ENCODE results near the gene NTM.

DNA sequence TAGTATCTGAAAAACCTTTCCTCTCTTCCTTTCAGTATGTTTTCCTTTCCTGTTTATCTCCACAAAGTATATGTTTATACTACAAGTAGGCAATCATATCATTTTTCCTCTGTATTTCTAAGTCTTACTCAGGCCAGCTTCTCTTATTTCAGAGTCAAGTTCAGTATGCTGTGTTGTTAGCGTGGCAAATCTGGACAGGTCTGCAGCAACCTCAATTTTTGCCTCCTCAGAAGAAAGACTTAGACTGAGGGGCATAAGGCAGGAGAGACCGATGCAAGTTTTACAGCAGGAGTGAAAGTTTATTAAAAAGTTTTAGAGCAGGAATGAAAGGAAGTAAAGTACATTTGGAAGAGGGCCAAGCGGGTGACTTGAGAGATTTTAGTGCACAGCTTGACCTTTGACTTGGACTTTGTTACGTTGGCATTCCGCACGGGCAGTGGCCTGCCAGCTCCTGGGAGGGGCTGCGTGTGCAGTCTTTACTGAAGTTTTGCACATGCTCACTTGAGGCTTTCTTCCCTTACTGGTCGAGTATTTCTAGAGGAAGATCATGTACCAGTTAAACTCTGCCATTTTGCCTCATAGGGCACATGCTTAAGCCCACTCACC, 343.2 kb downstream of the NTM start:
- TF ChIP-seq CTCF (IDR thresholded peaks at IDR 0.05 in 8 of 11, conservative IDR thresholded peaks at IDR 0.05 in 3 of 11) (no peak), POLR2A (IDR thresholded peaks at IDR 0.05) (no peak), POLR2AphosphoS5 (IDR thresholded peaks at IDR 0.05) (no peak)

Measured in spleen (tissue), 7 donors.